ENCODE data around the gene NUDC. TPM values are rescaled to one million over a fixed set of nuclear protein-coding genes. Genes with fewer than 3 reads are reported as not detected.

Gene NUDC
- polyA plus RNA-seq, 1 experiment = 54.1 TPM

- ChIA-PET POLR2A (no interaction called here), CTCF (interaction anchor here (1.1 to 5.6 kb wide), 10 partner anchors 10 to 109 kb away, joined by 3 to 65 read pairs (median 6); partner anchors contain the start of gene KDF1)
- H3K27ac ChIP-seq (ENCODE audit: low read depth, low read length) = peak overlapping the region; percentile 47
- H3K4me3 ChIP-seq (ENCODE audit: low read depth, low read length) = peak overlapping the region; percentile 79
- H3K27me3 ChIP-seq (ENCODE audit: control insufficient read depth, insufficient read depth, low read length) = no peaks in the 10 kb centered on the region
- no peaks in the 10 kb centered on the region for H3K9me3 ChIP-seq (ENCODE audit: control insufficient read depth, insufficient read depth, low read length)
- DNase-seq (ENCODE audit: low read depth, low spot score) = no peak
- TF ChIP-seq CTCF (IDR thresholded peaks at IDR 0.05; ENCODE audit: low read depth, low read length) = no peak
Observed at GRCh38 chr1:26996024-26996423, 74.5 kb downstream of the NUDC start.

Other genes with a start within 250 kb of the NUDC start
- gene ARID1A, start 225.7 kb upstream of the NUDC start, polyA plus RNA-seq (2011; rRNA removed) = 16.4 and 23.8 TPM in 2 replicates
- gene PIGV, start 133.8 kb upstream of the NUDC start, polyA plus RNA-seq (2011; rRNA removed) = 16.1 and 17.8 TPM in 2 replicates
- gene ZDHHC18, start 95.1 kb upstream of the NUDC start, polyA plus RNA-seq (2011; rRNA removed) = 20.4 and 29.2 TPM in 2 replicates
- 0.09 and 0.10 TPM in 2 replicates for gene SFN, start 58.6 kb upstream of the NUDC start, polyA plus RNA-seq (2011; rRNA removed)
- gene GPN2, start 31.5 kb upstream of the NUDC start, polyA plus RNA-seq (2011; rRNA removed) = 28.7 and 40.3 TPM in 2 replicates
- 6.2 and 6.5 TPM in 2 replicates for gene GPATCH3, start 21.3 kb upstream of the NUDC start, polyA plus RNA-seq (2011; rRNA removed)
- gene NR0B2, start 7.8 kb upstream of the NUDC start, polyA plus RNA-seq (2011; rRNA removed) = not detected in 2 replicates
- 0.06 TPM in 1 of 2 replicates, not detected in the other for gene KDF1, start 38.7 kb downstream of the NUDC start, polyA plus RNA-seq (2011; rRNA removed)
- 47.1 and 50.7 TPM in 2 replicates for gene TRNP1, start 71.9 kb downstream of the NUDC start, polyA plus RNA-seq (2011; rRNA removed)
- 1.5 and 2.1 TPM in 2 replicates for gene TENT5B, start 91.1 kb downstream of the NUDC start, polyA plus RNA-seq (2011; rRNA removed)
- 10.8 and 16.4 TPM in 2 replicates for gene SLC9A1, start 233.4 kb downstream of the NUDC start, polyA plus RNA-seq (2011; rRNA removed)

Measured in AG04450 (cell line).